Esophagus squamous epithelium (tissue), 5 donors: Measurements from ENCODE around the gene RRBP1. TPM values are rescaled to one million over a fixed set of nuclear protein-coding genes. Genes with fewer than 3 reads are reported as not detected.
A peak's percentile ranks its signal among the peaks of the same experiment; 100 is the strongest.

ENCODE experiments used
- DNase-seq: peaks from one replicate; lab custom pipeline; 2025; lab: John Stamatoyannopoulos, UW
- H3K27ac ChIP-seq, 4 donors: fragments of 200-600 bp; sonication (generic); one replicate each; pipeline ENCODE4 v1.5.1; 2016 to 2019; ENCODE audit warnings: mild to moderate bottlenecking in 1 of 4
- H3K27me3 ChIP-seq, 4 donors: fragments of 200-600 bp; sonication (generic); 1 replicate in 3 of 4; 2 replicates in 1 of 4; pipeline versions ENCODE4 v1.5.1 to v1.6.0; 2017 to 2021; ENCODE audit warnings: antibody characterized with exemption in 1 of 4
- H3K36me3 ChIP-seq, 3 donors: fragments of 200-600 bp; sonication (generic); one replicate each; pipeline ENCODE4 v1.5.1; 2016 to 2019
- H3K4me1 ChIP-seq, 3 donors: fragments of 200-600 bp; sonication (generic); one replicate each; pipeline ENCODE4 v1.5.1; 2017 to 2019
- H3K4me3 ChIP-seq, 4 donors: fragments of 200-600 bp; sonication (generic); 1 replicate in 3 of 4; 2 replicates in 1 of 4; pipeline ENCODE4 v1.5.1; 2016 to 2019; ENCODE audit warnings: mild to moderate bottlenecking in 2 of 4, moderate library complexity in 1 of 4
- H3K9me3 ChIP-seq, 3 donors: fragments of 200-600 bp; sonication (generic); one replicate each; pipeline ENCODE4 v1.5.1; 2016 to 2019
- CTCF ChIP-seq, 6 experiments: fragments of 450-650 bp in 4 of 6; fragments of 200-600 bp in 2 of 6; sonication (generic) in 2 of 6; IDR thresholded peaks; one replicate each; pipeline ENCODE4 v1.5.1; 2016 to 2019; ENCODE audit warnings: antibody characterized with exemption in 6 of 6, mild to moderate bottlenecking in 4 of 6, moderate library complexity in 4 of 6
- POLR2A ChIP-seq, 4 donors: fragments of 450-650 bp; IDR thresholded peaks; one replicate each; pipeline ENCODE4 v1.6.1; 2017; ENCODE audit warnings: antibody characterized with exemption in 4 of 4, mild to moderate bottlenecking in 4 of 4, moderate library complexity in 3 of 4
- WGBS, 2 donors: methylation state at CpG; one replicate each; pipeline ENCODE4 v1.1.5; 2018; 5-methylcytosine and 5-hydroxymethylcytosine counted together
- intact Hi-C: fragments of 100-400 bp; cut with DNase I; formaldehyde crosslinking; loops from one replicate; pipeline ENCODE4 v1.15.0; 2022
- total RNA-seq, 4 donors: library from RNA; depleted of rRNA; stranded (reverse); fragments of >200 nt; gene quantifications; one replicate each; pipeline ENCODE4 v1.1.0, GENCODE V29; 2016
- donor health status: DM: yes; HTN: yes; CAD: no.

Gene RRBP1
- total RNA-seq, 4 donors from 2014 or later: 61.4 to 128 (median 72.7) TPM

DNA sequence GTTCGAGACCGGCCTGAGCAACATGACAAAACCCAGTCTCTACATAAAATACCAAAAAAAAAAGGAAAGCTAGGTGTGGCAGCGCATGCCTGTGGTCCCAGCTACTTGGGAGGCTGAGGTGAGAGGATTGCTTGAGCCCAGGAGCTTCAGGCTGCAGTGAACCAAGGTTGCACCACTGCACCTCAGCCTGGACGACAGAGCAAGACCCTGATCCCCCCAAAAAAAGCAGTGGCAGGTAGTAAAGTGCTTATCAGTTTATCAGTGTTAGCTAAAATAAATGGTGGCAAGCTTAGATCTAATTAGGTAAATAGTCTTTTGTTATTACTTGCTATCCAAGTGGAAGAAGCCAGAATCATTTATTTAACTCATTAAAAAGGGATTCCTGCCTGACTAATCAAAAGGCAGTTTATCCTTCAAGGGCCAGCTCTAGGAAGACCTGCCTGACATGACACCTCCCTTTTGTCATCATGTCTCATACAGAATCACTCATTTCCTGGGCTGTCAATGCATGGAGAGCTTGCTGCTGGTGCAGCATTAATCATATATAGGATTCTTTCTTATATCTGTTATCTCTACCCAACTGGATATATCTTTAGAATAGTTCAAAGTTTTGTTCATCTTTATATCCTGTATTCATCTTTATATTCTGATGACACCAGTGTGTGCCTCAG, 102.5 kb downstream of the RRBP1 start:
- Histone ChIP-seq H3K4me1 (peaks cover 18 to 91% (median 18%) of the 10 kb centered on the region in 3 donors), H3K9me3 (no peaks in the 10 kb centered on the region), H3K4me3 (no peak overlapping the region), H3K27ac (peak overlapping the region in 2 of 4 donors; percentile 36 to 37), H3K36me3 (peaks cover 0 to 31% (median 0%) of the 10 kb centered on the region in 3 donors), H3K27me3 (no peaks in the 10 kb centered on the region)
- TF ChIP-seq CTCF (IDR thresholded peaks at IDR 0.05) (no peak), POLR2A (IDR thresholded peaks at IDR 0.05) (no peak)
- intact Hi-C loops: no loop called here
- no peak for DNase-seq
- 69 to 94% methylated on average over 2 to 3 of the region's 4 CpGs for whole genome bisulfite sequencing, 2 donors

DNA sequence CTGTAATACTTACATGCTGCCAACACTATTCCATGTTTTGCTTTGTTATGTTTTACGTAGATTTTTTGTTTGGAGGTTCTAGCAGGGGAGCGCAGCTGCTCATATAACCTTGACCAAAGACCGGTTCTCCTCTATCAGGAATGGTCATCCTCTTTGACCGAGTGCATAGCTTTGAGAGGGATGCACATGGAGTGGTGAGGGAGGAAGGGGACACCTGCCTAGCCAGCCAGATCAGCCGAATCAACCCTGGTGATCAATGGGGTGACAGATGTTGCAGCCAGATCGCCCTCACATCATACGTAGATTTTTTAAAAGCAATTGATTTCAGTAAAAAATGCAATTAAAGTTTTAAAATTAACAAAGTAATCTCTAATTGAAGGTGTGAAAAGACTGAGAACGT, 105.8 kb downstream of the RRBP1 start:
- H3K27me3 ChIP-seq: no peaks in the 10 kb centered on the region
- intact Hi-C loops: no loop called here
- H3K4me3 ChIP-seq: peak overlapping the region in 2 of 4 donors; percentile 2 to 4
- no peaks in the 10 kb centered on the region for H3K9me3 ChIP-seq
- peak overlapping the region in 2 of 4 donors; percentile 27 to 38 for H3K27ac ChIP-seq
- TF ChIP-seq CTCF (IDR thresholded peaks at IDR 0.05): no peak
- no peak for DNase-seq
- peaks cover 0 to 29% (median 0%) of the 10 kb centered on the region in 3 donors for H3K36me3 ChIP-seq
- 67 to 69% methylated on average over 8 of the region's 8 CpGs for WGBS, 2 donors
- H3K4me1 ChIP-seq: peaks cover 19 to 94% (median 42%) of the 10 kb centered on the region in 3 donors

DNA sequence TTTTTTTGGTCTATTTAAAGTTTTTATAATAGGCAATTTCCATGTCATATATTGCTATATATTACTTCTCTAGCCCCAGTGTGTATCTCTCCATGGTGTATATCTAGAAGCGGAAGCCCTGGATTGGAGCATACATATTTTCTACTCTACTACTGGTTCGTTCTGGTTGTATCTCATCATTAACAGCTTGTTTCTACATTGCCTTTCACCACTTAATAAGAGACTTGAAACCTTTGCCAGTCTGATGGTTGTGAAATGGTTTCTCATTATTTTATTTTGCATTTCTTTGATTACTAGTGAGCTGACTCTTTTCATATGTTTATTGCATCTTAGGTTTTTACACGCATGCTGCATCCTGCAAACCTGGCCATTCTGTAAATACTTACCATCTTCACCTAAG, 108.6 kb downstream of the RRBP1 start:
- Histone ChIP-seq H3K4me3 (peak overlapping the region in 3 of 4 donors; percentile 91 to 98 (median 97)), H3K27me3 (no peaks in the 10 kb centered on the region), H3K27ac (peak overlapping the region in 2 of 4 donors; percentile 99 to 100), H3K4me1 (peaks cover 13 to 79% (median 28%) of the 10 kb centered on the region in 3 donors), H3K9me3 (no peaks in the 10 kb centered on the region), H3K36me3 (peaks cover 0 to 29% (median 0%) of the 10 kb centered on the region in 3 donors)
- intact Hi-C loops: no loop called here
- DNase-seq: no peak
- TF ChIP-seq CTCF (IDR thresholded peaks at IDR 0.05) (no peak), POLR2A (IDR thresholded peaks at IDR 0.05) (no peak)
- WGBS, 2 donors: 70 to 84% methylated on average over 3 of the region's 3 CpGs

DNA sequence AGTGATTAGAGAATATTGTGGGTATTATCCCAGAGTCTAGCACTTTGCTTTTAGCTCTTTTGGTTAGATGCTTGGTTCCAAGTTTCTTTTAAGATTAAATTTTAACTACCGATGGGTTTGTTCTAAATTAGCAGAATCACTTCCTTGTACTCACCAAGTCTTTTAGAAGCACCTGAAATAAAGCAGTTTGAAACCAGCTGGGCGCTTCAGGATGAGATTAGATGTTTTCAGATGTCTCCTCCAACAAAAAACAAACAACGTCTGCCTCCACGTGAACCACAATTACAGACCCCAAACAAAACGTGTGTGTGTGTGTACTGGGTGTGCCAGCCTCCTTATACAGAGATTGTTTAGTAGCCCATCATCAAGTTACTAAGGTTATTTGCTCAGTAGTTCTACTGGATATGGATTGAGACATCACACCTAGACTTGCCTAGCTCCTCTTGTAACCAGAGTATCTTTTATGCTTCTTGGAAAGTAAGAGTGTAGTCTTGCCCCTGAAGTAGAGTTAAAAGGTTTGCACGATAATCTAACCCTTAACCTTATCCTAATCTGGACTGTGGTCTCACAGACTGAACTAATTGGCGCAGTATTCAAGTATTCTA, 109.9 kb downstream of the RRBP1 start:
- Histone ChIP-seq H3K36me3 (peaks cover 0 to 27% (median 0%) of the 10 kb centered on the region in 3 donors), H3K4me3 (peak overlapping the region; percentile 83 to 98 (median 94)), H3K27ac (peak overlapping the region; percentile 98 to 100 (median 100)), H3K9me3 (no peaks in the 10 kb centered on the region), H3K4me1 (peaks cover 19 to 78% (median 40%) of the 10 kb centered on the region in 3 donors), H3K27me3 (no peaks in the 10 kb centered on the region)
- TF ChIP-seq CTCF (IDR thresholded peaks at IDR 0.05) (no peak), POLR2A (IDR thresholded peaks at IDR 0.05) (no peak)
- WGBS, 2 donors: 29 to 32% methylated on average over 7 of the region's 7 CpGs
- intact Hi-C loops: no loop called here
- no peak for DNase-seq

GRCh38 chr20:17571153-17571527, 110.9 kb downstream of the RRBP1 start:
- Histone ChIP-seq H3K4me1 (peaks cover 19 to 68% (median 37%) of the 10 kb centered on the region in 3 donors), H3K9me3 (no peaks in the 10 kb centered on the region), H3K36me3 (peaks cover 0 to 17% (median 0%) of the 10 kb centered on the region in 3 donors), H3K27me3 (no peaks in the 10 kb centered on the region), H3K27ac (peak overlapping the region; percentile 98 to 100 (median 100)), H3K4me3 (peak overlapping the region; percentile 83 to 98 (median 94))
- WGBS, 2 donors: 1 to 4% methylated on average over 6 of the region's 6 CpGs
- no peak for DNase-seq
- TF ChIP-seq CTCF (IDR thresholded peaks at IDR 0.05) (no peak), POLR2A (IDR thresholded peaks at IDR 0.05) (no peak)
- intact Hi-C loops: no loop called here
